Sigmoid colon (tissue), 4 donors: Measurements from ENCODE around the gene TOMM6.

Experiments used
- CTCF ChIP-seq, 4 experiments: fragments of 450-650 bp in 3 of 4; fragments of 200-600 bp in 1 of 4; IDR thresholded peaks; one replicate each; pipeline ENCODE4 v1.5.1; 2016 to 2019; ENCODE audit warnings: antibody characterized with exemption in 4 of 4, mild to moderate bottlenecking in 3 of 4, moderate library complexity in 2 of 4
- POLR2AphosphoS5 ChIP-seq, 4 donors: sonication (generic); formaldehyde crosslinking; IDR thresholded peaks; one replicate each; pipeline ENCODE4 v1.6.1; 2017; ENCODE audit warnings: antibody characterized with exemption in 4 of 4

DNA sequence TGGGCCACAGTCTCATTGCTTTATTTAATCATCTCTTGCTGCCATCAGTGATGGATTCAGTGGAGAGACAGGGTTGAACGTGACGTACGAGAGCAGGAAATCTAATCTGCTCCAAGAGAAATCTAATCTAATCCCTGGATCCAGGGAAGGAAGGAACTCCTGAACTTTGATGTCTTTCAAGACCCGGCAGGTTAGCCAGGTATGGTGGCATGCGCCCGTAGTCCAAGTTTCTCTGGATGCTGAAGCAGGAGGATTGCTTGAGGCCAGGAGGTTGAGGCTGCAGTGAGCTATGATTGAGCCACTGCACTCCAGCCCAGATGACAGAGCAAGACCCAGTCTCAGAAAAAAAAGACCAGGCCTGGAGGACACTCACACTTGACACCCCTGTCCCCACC lies 28.9 kb upstream of the TOMM6 start:
- TF ChIP-seq CTCF (IDR thresholded peaks at IDR 0.05), result no peak
- no peak for TF ChIP-seq POLR2AphosphoS5 (IDR thresholded peaks at IDR 0.05)
